ENCODE measurements around the gene OXGR1.
"Not testable (repeated sequence)": the region's sequence is repeated elsewhere in the genome, so short reads cannot be mapped to it uniquely, and the experiment has no call there.

The OXGR1 gene

DNA sequence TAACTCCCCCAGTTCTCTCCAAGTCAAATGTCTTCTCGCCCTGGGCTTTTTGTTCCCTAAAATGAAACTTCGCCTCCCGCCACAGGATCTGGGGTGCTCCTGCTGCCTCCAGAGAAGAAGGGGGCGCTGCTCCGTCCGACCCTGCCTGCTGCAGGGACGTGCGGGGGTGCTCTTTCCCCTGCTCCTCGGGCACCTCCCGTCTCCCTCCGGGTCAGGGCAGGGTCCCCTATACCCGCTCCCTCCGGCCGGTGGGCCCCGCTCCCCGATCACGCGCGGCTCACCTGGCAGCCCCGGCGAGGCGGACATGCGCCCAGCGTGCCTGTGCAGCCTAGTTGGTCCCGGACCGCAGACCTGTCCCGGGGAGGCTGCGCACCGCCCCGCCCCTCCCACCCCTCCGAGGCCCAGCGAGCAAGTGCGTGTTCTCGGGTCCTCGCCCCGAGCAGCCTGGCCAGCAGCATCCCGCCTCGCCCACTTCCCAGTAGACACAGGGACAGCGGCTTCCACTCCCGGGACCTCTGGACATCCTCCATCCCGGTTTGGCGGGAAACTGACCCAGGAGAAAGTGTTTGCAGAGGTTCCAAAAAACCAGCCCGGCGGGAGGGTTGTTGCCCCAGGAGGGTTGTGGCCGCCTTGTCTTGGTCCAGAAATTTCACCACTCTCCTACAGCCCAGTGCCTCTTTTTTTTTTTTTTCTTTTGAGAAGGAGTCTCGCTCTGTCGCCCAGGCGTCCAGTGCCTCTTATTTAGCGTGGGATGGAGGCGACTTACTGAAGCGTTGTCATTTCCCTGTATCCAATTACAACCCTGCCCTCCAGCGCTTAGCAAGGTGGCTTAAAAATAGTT lies at the start of gene OXGR1:
Gene OXGR1 (minus strand): TSS at position 460 of the 841 bp plus-strand sequence. CDS start 6,717 bp downstream, outside the sequence.
- no peak for DNase-seq (ENCODE audit: low read depth)

DNA sequence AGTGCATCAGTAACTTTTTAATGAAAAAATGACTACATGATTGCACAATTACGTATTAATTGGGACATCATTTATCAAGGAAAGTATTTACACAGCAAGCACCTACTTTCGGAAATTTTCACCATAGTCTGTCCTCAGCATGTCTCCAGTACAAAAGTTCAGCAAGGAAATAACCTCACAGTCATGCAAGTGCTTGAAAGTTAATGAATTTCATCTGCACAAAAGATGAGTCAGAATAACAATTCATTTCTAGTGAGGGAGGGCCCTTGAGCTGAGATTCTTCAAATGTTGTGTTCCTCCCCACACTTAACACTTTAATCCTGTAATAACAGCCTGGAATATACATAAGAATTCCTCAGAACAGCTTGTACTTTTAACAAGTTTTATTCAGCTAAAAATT lies 49.0 kb upstream of the OXGR1 start:
- DNase-seq (ENCODE audit: low read depth): no peak

DNA sequence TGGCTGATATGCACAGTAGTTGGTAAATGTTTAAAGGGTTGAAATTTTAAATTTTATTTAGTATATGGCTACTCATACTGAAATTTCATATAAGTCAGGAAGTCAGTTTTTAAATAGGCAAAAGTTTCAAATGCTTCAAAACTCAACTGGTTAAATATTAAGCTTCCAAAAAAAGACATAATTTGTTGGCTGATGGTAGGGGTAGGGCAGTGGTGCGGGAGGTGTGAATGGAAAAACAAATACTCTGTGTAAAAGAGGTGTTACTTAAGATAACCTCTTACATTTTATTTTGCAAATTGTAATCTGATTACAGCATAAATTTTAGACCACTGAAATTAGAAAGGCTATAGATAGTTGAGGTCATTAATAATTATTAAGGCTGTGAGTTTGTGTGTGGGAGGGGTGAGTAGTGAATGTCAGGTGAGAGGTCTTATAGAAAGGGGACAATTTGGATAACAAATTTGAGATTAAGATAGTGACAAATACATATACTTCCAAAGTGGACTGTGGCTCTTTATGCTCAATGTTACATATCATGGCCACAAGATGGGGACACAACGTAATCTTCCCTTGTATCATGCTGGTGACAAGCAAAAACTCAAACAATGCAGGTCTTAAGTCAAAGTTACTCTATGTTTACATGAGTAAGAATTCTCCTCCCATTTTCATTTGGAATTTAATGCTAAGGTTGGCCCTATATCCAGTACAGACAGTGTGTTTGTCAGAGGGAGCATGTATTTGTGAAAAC lies 36.6 kb upstream of the OXGR1 start:
- DNase-seq (ENCODE audit: low read depth): no peak

DNA sequence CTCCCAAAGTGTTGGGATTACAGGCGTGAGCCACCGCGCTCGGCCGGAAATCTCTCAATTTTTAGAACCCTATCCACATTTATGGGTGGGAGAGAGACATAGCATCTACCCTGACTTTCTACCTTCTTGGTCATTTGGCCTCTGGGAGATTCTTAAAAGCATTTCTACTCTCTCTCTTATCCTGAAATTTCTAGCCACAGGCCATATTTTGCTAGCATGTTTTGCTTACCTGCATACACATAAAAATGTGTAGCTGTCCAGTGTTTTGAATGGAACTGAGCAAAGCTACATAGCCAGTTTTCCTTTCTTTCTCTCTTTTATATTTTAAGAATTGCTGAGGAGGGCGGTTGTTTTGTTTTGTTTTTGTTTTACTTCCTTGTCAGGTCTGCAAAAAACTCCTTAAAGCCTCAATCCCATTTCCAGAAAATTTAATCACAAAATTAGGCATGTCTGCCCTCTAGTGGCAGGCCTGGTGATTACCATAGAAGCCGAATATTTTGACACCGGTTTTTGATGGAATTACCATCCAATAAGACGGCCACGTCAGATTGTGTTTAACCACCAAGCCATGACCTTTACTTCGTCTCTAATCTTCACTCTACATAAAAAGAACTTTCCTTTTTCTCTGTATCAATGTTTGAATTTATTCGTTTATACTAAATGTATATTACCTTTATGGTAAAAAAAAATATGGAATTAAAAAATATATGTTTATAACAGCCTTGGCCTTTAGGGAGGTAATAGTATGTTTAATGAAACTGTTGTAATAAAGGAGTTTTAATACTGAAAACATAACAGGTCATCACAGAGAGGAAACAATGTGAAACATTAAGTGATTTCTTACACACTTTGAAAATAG lies 34.4 kb upstream of the OXGR1 start:
- no peak for DNase-seq (ENCODE audit: low read depth)

DNA sequence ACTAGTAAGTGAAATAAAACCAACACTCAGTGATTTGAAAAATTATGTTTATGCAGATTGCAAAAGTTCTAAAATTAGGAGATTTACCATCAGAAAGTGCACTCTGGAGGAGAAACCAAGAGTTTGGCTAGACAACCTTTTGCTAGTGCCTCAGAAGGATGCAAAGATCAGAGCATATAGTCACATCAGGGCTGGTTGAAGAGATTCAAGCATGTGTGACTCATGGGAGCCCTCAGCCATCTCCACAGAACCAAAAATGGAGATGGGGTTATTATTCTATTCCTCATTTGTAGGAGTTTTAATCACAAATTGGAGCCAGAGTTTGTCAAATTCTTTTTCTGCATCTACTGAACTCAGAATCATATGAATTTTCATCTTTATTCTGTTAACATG lies 32.9 kb upstream of the OXGR1 start:
- no peak for DNase-seq (ENCODE audit: low read depth)

DNA sequence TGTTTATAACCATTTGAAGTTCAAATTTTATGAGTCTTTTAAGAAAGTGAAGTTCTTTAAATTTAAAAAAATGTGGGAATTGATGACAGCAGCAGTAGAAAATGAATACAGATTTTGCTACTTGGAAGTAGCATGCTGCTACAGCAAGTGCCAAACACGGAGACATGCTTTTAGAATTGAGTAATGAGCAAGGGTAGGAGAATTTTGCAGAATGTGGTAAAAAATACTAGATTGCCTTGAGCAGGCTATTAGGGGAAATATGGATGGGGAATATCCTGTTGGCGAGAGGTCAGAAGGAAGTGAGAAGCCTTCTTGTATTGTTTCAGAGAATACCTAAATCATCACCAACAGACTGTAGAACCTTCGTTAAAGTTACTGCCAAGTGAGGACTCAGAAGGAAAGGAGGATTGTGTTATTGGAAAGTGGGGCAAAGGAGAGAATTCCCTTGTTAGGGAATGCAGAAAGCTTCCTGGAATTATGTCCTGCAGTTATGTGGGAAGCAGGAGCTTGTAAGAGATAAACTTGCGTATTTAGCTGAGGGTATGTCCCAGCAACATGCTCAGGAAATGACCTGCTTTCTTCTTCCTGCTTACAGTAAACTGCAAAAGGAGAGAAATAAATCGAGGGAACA lies 32.4 kb upstream of the OXGR1 start:
- no peak for DNase-seq (ENCODE audit: low read depth)

DNA sequence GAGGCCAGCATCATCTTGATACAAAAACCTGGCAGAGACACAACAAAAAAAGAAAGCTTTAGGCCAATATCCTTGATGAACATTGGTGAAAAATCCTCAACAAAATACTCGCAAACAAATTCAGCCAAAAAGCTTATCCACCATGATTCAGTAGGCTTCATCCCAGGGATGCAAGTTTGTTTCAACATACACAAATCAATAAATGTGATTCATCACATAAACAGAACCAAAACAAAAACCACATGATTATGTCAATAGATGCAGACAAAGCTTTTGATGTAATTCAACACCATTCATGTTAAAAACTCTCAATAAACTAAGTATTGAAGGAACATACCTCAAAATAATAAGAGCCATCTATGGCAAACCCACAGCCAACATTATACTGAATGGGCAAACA lies 29.5 kb upstream of the OXGR1 start:
- DNase-seq (ENCODE audit: low read depth): not testable (repeated sequence)

DNA sequence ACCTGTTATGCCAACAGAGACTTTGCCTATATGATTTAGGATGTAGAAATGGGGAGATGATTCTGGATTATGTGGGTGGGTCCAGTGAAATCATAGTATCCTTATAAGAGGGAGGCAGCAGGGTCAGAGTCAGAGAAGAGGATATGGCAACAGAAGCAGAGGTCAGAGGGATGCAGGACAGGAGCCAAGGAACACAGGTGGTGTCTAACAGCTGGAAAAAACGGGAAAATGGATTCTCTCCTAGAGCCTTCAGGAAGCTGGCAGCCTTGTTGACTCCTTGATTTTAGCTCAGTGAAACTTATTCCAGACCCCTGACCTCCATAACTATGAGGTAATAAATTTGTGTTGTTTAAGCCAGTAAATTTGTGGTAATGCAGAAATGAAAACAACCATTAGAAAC lies 28.8 kb upstream of the OXGR1 start:
- no peak for DNase-seq (ENCODE audit: low read depth)

DNA sequence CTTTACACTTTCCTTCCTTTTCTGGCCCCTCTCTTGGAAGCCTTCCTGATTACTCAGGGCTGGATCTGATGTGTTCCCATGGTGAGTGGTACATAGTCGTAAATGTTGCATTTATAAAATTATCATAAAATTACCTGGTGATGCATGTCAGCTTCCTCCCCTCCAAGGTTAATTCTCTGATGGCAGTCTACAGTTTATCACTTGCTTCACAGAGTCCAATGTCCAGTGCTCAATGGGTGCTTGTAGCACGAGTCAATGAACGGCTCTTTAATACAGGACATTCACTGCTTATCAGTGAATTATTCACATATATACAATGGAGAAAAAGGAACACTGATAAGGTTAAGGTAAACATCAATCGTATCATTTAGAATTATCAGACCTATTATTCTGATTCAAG lies 27.0 kb upstream of the OXGR1 start:
- no peak for DNase-seq (ENCODE audit: low read depth)

DNA sequence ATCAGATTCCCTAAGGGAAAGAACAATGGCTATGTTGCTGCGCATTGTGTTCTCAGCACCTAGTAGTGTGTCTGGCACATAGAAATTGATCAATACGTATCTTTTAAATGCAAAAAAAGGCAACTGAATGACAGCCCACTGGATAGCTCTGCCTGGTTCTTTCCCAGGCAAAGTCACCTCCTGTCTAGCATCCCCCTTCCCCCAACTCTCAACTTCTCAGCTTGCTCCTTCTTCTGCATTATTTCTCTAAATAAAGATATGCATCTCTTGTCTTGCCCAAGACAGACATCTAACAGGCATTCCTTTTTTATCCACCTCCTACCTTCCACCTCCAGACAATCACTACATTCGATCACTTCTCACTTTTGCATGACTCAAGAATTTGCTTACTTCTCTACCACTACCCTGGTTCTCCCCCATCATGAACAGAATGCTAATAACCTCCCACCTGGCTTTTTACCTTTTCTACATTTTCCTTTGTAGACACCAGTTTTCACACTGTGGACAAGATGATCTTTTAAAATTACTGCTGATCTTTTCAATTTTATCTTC lies 26.5 kb upstream of the OXGR1 start:
- no peak for DNase-seq (ENCODE audit: low read depth)

DNA sequence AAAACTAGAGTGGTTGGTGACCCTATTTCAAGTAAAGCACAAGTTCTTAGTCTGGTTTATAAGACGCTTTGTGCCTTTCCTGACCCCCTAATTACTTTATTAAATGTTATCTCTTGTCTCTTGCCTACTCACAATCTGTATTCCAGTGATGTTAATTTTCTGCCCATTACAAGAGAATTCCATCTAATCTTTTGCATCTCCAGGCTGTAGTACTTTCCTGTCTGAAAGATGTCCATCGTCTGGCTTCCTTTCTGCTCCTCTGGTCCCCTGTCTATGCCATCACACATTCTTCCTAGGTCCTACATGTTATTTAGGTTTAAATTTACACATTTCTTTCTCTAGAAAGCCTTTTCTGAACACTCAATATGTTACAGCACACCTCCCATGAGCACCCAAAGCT lies 25.9 kb upstream of the OXGR1 start:
- DNase-seq (ENCODE audit: low read depth): no peak

DNA sequence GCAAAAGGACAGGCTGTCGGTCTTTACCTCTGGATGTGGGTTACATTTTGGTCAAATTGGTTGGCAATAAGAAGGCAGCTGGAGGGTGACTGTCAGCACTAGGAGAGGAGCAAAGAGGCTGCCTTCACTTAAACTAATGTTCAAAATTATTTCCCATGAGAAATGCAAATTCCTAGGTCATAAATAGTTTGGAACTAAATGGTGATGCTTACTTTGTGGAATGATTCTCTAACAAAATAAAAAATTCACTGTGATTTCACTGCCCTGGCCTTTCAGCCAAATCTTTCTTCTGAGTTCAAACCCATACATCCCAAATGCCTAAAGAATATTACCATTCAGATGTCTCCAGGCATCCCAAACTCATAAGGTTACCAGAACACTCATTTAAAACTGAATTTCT lies 25.0 kb upstream of the OXGR1 start:
- DNase-seq (ENCODE audit: low read depth): no peak

DNA sequence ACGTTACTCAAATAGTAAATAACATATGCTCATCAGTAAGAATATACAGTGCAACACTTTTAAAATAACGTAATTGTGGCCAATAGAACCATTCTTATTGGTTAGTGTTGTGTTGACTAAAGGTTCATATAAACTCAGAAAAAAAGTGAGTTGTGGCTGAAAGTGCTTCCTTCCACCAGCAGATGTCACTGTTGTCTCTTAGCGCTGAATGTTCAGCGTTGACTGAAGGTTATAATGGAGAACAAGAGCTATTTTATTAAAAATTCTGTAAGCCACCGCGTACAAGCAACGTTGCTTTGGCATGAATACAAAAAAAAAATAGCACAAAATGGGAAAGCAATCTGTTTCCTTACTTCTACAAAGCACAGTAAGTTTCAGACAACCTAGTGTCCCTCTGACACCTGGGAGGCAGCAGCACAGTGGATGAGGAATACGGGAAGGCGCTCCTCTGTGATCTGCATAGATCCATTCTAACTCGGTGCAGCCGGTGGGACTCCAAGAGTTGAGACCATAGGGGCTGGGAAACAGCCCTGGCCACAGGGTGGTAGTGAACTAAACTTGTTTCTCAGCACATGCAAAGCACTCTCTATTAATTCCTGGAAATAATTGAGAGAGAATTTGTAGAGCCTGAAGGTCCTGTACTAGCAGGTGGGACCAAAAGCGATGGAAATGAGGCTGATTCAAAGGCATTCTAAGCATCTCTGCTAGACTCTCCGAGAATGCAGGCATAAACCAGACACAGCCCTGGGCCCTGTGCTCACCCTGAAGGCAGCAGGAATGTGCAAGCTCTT lies 23.9 kb upstream of the OXGR1 start:
- DNase-seq (ENCODE audit: low read depth): no peak

DNA sequence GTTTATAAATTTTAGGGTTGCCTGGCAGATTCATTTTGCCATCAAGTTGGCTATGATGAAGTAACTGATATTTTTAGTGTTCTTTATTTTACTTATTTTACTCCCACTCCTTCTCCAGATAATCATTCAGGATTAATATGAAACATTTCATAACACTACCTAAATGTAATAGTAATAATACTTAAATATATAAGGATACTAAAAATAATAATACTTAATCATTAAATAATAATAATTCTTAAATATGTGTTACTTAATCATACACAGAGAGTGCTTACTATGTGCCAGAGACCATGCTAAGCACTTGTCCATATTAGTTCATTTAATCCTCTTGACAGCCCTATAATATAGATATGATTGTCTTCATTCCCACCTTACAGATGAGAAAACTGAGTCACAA lies 23.0 kb upstream of the OXGR1 start:
- no peak for DNase-seq (ENCODE audit: low read depth)

DNA sequence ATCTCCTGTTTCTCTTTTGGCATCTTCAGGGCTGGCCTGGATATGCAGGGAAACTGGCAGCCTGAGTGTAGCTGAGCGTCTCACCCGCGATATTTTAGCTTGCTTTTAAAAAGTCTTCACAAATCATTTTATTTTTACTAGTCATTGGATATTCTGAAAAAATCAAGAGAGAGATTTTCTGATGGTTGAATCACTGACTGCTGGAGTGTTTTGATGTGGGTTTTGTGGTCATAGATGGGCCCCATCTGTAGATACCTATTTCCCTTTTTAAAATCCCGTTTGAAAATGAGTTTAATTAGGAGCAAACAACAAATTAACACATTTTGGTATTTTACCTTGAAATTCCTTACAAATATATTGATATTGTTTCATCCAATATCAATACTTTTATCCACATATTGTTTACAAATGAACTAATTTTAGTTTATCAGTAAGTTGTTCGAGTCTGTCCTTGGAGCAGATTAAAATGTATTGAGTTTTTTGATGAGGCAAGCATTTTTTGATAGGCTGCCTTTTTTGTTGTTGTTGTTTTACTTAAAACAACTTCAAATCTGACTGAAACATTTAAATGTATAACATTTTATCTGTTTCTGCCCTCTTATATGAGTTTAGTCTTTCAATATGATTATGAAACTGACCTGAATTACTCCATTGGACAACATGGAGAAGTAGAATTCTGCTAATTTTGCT lies 21.5 kb upstream of the OXGR1 start:
- DNase-seq (ENCODE audit: low read depth): no peak

DNA sequence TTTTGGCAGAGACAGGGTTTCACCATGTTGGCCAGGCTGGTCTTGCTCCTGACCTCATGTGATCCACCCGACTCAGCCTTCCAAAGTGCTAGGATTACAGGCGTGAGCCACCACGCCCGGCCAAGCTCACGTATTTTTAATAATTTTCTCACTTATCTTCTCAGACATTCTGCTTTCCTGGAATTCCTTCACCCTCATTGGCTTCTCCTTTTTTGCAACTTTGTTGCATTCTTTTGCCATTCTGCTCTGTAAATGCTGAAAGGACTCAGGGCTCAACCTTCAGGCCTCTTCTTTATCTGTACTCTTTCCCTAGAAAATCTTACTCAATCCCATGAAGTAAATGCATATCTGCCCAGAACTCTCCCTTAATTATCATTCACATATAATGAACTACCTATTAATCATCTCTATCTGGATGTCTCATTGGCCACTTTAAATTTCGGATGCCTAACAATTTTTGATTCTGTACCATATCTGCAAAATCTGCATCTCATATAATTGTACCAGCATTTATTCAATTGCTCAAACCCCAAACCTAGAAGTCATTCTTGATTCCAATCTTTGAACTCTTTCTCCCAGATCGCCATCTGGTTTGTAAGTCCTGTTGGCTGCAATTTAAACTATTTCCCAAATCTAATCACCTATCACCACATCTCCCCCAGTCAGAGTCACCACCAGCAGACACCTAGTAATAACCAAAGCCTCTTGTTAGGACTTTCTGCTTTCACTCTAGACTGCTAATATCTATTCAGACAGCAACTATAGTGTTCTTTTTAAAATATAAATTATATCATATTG lies 18.2 kb upstream of the OXGR1 start:
- no peak for DNase-seq (ENCODE audit: low read depth)

DNA sequence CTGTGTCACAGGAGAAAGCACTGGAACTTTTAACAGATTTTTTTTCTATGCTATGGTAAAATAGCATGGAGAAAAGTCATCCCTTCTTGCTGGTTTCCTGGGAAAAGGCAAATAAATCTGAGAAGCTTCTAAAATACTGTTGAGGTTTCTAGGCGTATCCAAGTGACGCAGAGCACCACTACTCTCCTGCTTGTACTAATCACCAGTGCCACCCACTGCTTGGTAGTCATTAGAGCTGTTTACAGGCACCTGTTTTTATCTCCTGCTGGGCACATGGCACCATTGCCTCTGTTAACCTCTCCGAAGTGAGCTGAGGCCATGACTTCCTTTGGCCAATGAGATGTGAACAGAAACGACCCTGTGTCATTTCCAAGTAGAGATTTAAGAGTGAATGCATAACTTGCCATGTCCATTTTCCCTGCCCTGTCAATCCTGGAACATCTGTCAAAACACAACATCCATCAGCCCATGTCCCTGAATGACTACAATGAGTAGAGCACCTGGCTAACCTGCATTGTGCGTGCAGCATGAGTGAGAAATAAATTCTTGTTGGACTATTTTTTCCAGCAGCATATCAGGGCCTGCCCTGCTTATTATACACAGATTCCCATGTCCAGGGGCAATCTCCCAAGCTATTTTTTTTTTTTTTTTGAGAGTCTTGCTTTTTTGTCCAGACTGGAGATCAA lies 17.3 kb upstream of the OXGR1 start:
- no peak for DNase-seq (ENCODE audit: low read depth)

DNA sequence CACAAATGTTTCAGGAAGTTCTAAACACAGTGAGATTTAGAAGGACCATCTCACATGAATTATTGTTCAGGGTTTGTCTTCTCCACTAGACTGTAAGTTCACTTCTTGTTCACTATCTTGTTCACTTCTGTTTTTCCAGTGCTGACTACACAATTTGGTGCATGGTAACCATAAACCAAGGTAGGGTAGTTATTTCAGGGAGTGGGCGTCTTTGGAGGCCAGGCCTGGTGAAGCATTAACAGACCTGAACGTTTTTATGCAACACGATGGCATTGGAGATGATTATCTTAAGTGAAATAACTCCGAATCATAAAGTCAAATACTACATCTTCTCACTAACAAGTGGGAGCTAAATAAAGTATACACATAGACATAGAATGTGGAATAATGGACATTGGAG lies 14.4 kb upstream of the OXGR1 start:
- DNase-seq (ENCODE audit: low read depth): no peak

Data from HS-5 (cell line).